GM21786 (cell line): Measurements from ENCODE around the gene PIGP.
"Not testable (repeated sequence)": the region's sequence is repeated elsewhere in the genome, so short reads cannot be mapped to it uniquely, and the experiment has no call there.

ENCODE experiments used
- ATAC-seq: cut with Tn5 transposase; IDR thresholded peaks from one replicate; pipeline ENCODE4 v1.9.1; 2021; ENCODE audit not compliant: unreplicated experiment

PIGP gene

GRCh38 chr21:37072988-37073416 lies at the start of gene PIGP, which contains the start of gene TTC3:
PIGP (minus strand) TSS chr21:37073071; CDS start chr21:37072515, 556 bp downstream.
TTC3 (plus strand) TSS chr21:37073254; CDS start chr21:37087258, 14,004 bp downstream.
- ATAC-seq = peak; percentile 44

- ATAC-seq = no peak
Observed at GRCh38 chr21:37119421-37120218, 46.7 kb upstream of the PIGP start.

- no peak for ATAC-seq
Observed at GRCh38 chr21:37118187-37118826, 45.4 kb upstream of the PIGP start.

GRCh38 chr21:37117204-37117603 lies 44.3 kb upstream of the PIGP start:
- no peak for ATAC-seq

- not testable (repeated sequence) for ATAC-seq
Observed at GRCh38 chr21:37116459-37116858, 43.6 kb upstream of the PIGP start.

- not testable (repeated sequence) for ATAC-seq
Observed at GRCh38 chr21:37114301-37114700, 41.4 kb upstream of the PIGP start.

- ATAC-seq = not testable (repeated sequence)
Observed at GRCh38 chr21:37111029-37111428, 38.2 kb upstream of the PIGP start.

- ATAC-seq = no peak
Observed at GRCh38 chr21:37106998-37107397, 34.1 kb upstream of the PIGP start.

- not testable (repeated sequence) for ATAC-seq
Observed at GRCh38 chr21:37102746-37103145, 29.9 kb upstream of the PIGP start.

- ATAC-seq = no peak
Observed at GRCh38 chr21:37101384-37101783, 28.5 kb upstream of the PIGP start.

GRCh38 chr21:37100316-37100715 lies 27.4 kb upstream of the PIGP start:
- no peak for ATAC-seq

GRCh38 chr21:37098751-37099150 lies 25.9 kb upstream of the PIGP start:
- no peak for ATAC-seq

GRCh38 chr21:37095821-37096220 lies 22.9 kb upstream of the PIGP start:
- ATAC-seq = no peak

GRCh38 chr21:37093977-37094376 lies 21.1 kb upstream of the PIGP start:
- ATAC-seq = no peak

GRCh38 chr21:37088186-37088735 lies 15.4 kb upstream of the PIGP start:
- no peak for ATAC-seq

GRCh38 chr21:37087188-37087587 lies 14.3 kb upstream of the PIGP start:
- ATAC-seq = no peak

- no peak for ATAC-seq
Observed at GRCh38 chr21:37085726-37086125, 12.9 kb upstream of the PIGP start.

GRCh38 chr21:37082856-37083528 lies 10.1 kb upstream of the PIGP start:
- ATAC-seq = no peak

- no peak for ATAC-seq
Observed at GRCh38 chr21:37082375-37082774, 9.5 kb upstream of the PIGP start.

- ATAC-seq = no peak
Observed at GRCh38 chr21:37079211-37079824, 6.4 kb upstream of the PIGP start.

- ATAC-seq = no peak
Observed at GRCh38 chr21:37077403-37077802, 4.5 kb upstream of the PIGP start.
